Measurements from ENCODE around the gene GRK2. TPM values are rescaled to one million over a fixed set of nuclear protein-coding genes. Genes with fewer than 3 reads are reported as not detected.

The GRK2 gene
- total RNA-seq, 1 experiment from 2014 or later, result 92.6 TPM

- BruUV-seq (replicated peaks), result no TSS peak
- Histone ChIP-seq H3K27me3 (replicated peaks; ENCODE audit: insufficient read depth, low read depth, low read length, poor library complexity) (no peaks in the 10 kb centered on the region), H3K27ac (ENCODE audit: low read depth, low read length, poor library complexity, severe bottlenecking) (no peak overlapping the region), H3K4me3 (ENCODE audit: low read depth, low read length, poor library complexity, severe bottlenecking) (no peak overlapping the region), H3K9me3 (ENCODE audit: low read depth, low read length, poor library complexity, severe bottlenecking) (no peaks in the 10 kb centered on the region), H3K36me3 (ENCODE audit: insufficient read depth, low read length, poor library complexity, severe bottlenecking) (no peaks in the 10 kb centered on the region), H3K4me1 (ENCODE audit: insufficient read depth, low read length, poor library complexity, severe bottlenecking) (no peaks in the 10 kb centered on the region)
- DNase-seq (ENCODE audit: low spot score), result no peak
- ChIA-PET CTCF (no interaction called here), POLR2A (ENCODE audit: low non-redundant PET) (interaction anchor here (0.5 kb wide), 1 partner anchor 477 kb away, joined by 19 read pairs; no protein-coding TSS in a partner anchor)
- no peak for TF ChIP-seq CTCF (conservative IDR thresholded peaks at IDR 0.05; ENCODE audit: low read depth, low read length)
- TF ChIP-seq EZH2 (IDR thresholded peaks at IDR 0.05; ENCODE audit: borderline replicate concordance, low read depth, low read length, poor library complexity, severe bottlenecking), result no peak
- intact Hi-C loops (cut with micrococcal nuclease; ENCODE audit: unreplicated experiment), result no loop called here
Measured at GRCh38 chr11:67309166-67309565, 42.9 kb downstream of the GRK2 start.

DNA sequence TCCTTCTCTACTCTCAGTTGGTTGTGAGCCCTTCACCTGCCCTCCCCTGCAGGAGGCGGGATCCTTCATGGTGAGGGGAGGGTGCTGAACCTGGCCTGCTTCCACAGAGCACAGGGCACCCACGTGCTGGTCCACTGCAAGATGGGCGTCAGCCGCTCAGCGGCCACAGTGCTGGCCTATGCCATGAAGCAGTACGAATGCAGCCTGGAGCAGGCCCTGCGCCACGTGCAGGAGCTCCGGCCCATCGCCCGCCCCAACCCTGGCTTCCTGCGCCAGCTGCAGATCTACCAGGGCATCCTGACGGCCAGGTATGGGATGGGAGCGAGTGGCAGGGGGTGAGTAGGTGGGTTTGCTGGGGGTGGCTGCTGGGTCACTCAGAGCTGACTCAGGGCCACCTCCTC is 43.4 kb downstream of the GRK2 start:
- POLR2A ChIA-PET (ENCODE audit: low non-redundant PET), result no interaction called here
- no peak for DNase-seq (ENCODE audit: low spot score)

GRCh38 chr11:67310246-67311050 is 44.2 kb downstream of the GRK2 start:
- ChIA-PET POLR2A (ENCODE audit: low non-redundant PET) (no interaction called here), CTCF (no interaction called here)
- H3K4me3 ChIP-seq (ENCODE audit: low read depth, low read length, poor library complexity, severe bottlenecking), result no peak overlapping the region
- intact Hi-C loops (cut with micrococcal nuclease; ENCODE audit: unreplicated experiment), result loop anchor here (10.0 kb wide), 1 partner anchor 256 kb away; the partner anchor contains the start of gene RHOD
- H3K9me3 ChIP-seq (ENCODE audit: low read depth, low read length, poor library complexity, severe bottlenecking), result no peaks in the 10 kb centered on the region
- no peaks in the 10 kb centered on the region for H3K4me1 ChIP-seq (ENCODE audit: insufficient read depth, low read length, poor library complexity, severe bottlenecking)
- no peak for DNase-seq (ENCODE audit: low spot score)
- no peaks in the 10 kb centered on the region for H3K27me3 ChIP-seq (replicated peaks; ENCODE audit: insufficient read depth, low read depth, low read length, poor library complexity)
- no TSS peak for BruUV-seq (replicated peaks)
- TF ChIP-seq CTCF (conservative IDR thresholded peaks at IDR 0.05; ENCODE audit: low read depth, low read length) (no peak), EZH2 (IDR thresholded peaks at IDR 0.05; ENCODE audit: borderline replicate concordance, low read depth, low read length, poor library complexity, severe bottlenecking) (no peak)
- H3K36me3 ChIP-seq (ENCODE audit: insufficient read depth, low read length, poor library complexity, severe bottlenecking), result no peaks in the 10 kb centered on the region
- H3K27ac ChIP-seq (ENCODE audit: low read depth, low read length, poor library complexity, severe bottlenecking), result no peak overlapping the region

More for the DNA sequence above, 43.4 kb downstream of the GRK2 start:
- TF ChIP-seq CTCF (conservative IDR thresholded peaks at IDR 0.05; ENCODE audit: low read depth, low read length) (no peak), EZH2 (IDR thresholded peaks at IDR 0.05; ENCODE audit: borderline replicate concordance, low read depth, low read length, poor library complexity, severe bottlenecking) (no peak)
- no peaks in the 10 kb centered on the region for H3K27me3 ChIP-seq (replicated peaks; ENCODE audit: insufficient read depth, low read depth, low read length, poor library complexity)
- no peak overlapping the region for H3K27ac ChIP-seq (ENCODE audit: low read depth, low read length, poor library complexity, severe bottlenecking)
- no peaks in the 10 kb centered on the region for H3K9me3 ChIP-seq (ENCODE audit: low read depth, low read length, poor library complexity, severe bottlenecking)
- intact Hi-C loops (cut with micrococcal nuclease; ENCODE audit: unreplicated experiment), result loop anchor here (10.0 kb wide), 1 partner anchor 255 kb away; the partner anchor contains the start of gene RHOD
- H3K36me3 ChIP-seq (ENCODE audit: insufficient read depth, low read length, poor library complexity, severe bottlenecking), result no peaks in the 10 kb centered on the region
- no peak overlapping the region for H3K4me3 ChIP-seq (ENCODE audit: low read depth, low read length, poor library complexity, severe bottlenecking)
- no peaks in the 10 kb centered on the region for H3K4me1 ChIP-seq (ENCODE audit: insufficient read depth, low read length, poor library complexity, severe bottlenecking)
- BruUV-seq (replicated peaks), result no TSS peak
- CTCF ChIA-PET, result no interaction called here

All from A673 (cell line).